B cell (primary cell): ENCODE data around the gene C1orf174. TPM values are rescaled to one million over a fixed set of nuclear protein-coding genes. Genes with fewer than 3 reads are reported as not detected.

ENCODE experiments used
- ATAC-seq: fragments of 200-7000 bp; cut with Tn5 transposase; one replicate; pipeline ENCODE4 v1.10.0; 2021; ENCODE audit warnings: low read depth, mild to moderate bottlenecking, moderate number of reproducible peaks, moderate library complexity
- CTCF ChIA-PET: fragments of 350-600 bp; sonication (Branson Sonifier 250); formaldehyde crosslinking; loops from one replicate; lab custom pipeline; 2021; ENCODE audit warnings: antibody characterized with exemption, inconsistent platforms; lab: Charles Lee
- POLR2A ChIA-PET: fragments of 350-600 bp; sonication (Branson Sonifier 250); formaldehyde crosslinking; loops from one replicate; lab custom pipeline; 2021; ENCODE audit warnings: antibody characterized with exemption; lab: Charles Lee
- DNase-seq: peaks from one replicate; pipeline ENCODE4 v3.0.0; 2013
- H2AFZ ChIP-seq: 2 replicates; pipeline ENCODE4 v1.6.1; 2012; ENCODE audit warnings: mild to moderate bottlenecking, low read depth, low read length; ENCODE audit not compliant: insufficient read depth, poor library complexity, severe bottlenecking
- H3K27ac ChIP-seq, 2 donors: 1 replicate in 1 of 2; 2 replicates in 1 of 2; pipeline ENCODE4 v1.5.1; 2012 to 2013; ENCODE audit warnings: low read length in 2 of 2, mild to moderate bottlenecking in 2 of 2, moderate library complexity in 1 of 2
- H3K27me3 ChIP-seq, 4 experiments: fragments of 200-600 bp in 1 of 4; sonication (generic) in 1 of 4; replicated peaks in 1 of 4; 1 replicate in 2 of 4; 2 replicates in 2 of 4; pipeline versions ENCODE4 v1.6.1 to v1.7.0; 2013 to 2016; ENCODE audit warnings: low read length in 3 of 4, mild to moderate bottlenecking in 2 of 4, mixed read lengths in 1 of 4, moderate library complexity in 1 of 4; ENCODE audit not compliant: insufficient read depth in 4 of 4, control insufficient read depth in 3 of 4; ENCODE audit errors: control extremely low read depth in 1 of 4
- H3K36me3 ChIP-seq, 2 experiments: replicated peaks in 1 of 2; 1 replicate in 1 of 2; 2 replicates in 1 of 2; pipeline versions ENCODE4 v1.6.1 to v1.7.1; 2013; ENCODE audit warnings: low read length in 1 of 2; ENCODE audit not compliant: insufficient read depth in 2 of 2, control insufficient read depth in 1 of 2; ENCODE audit errors: control extremely low read depth in 1 of 2, extremely low read depth in 1 of 2
- H3K4me1 ChIP-seq, 2 donors: fragments of 200-600 bp in 1 of 2; sonication (generic) in 1 of 2; 1 replicate in 1 of 2; 2 replicates in 1 of 2; pipeline versions ENCODE4 v1.5.1 to v1.6.1; 2013 to 2017; ENCODE audit warnings: low read length in 2 of 2; ENCODE audit not compliant: control insufficient read depth in 2 of 2, insufficient read depth in 2 of 2
- H3K4me2 ChIP-seq: replicated peaks from 2 replicates; pipeline ENCODE3; 2012; ENCODE audit warnings: mild to moderate bottlenecking, low read depth, low read length; ENCODE audit not compliant: poor library complexity, severe bottlenecking
- H3K4me3 ChIP-seq, 5 experiments: fragments of 200-600 bp in 1 of 5; sonication (generic) in 1 of 5; 1 replicate in 3 of 5; 2 replicates in 2 of 5; pipeline versions ENCODE4 v1.5.1 to v1.7.0; 2011 to 2016; ENCODE audit warnings: low read length in 4 of 5, mild to moderate bottlenecking in 4 of 5, low read depth in 2 of 5, control low read depth in 1 of 5, moderate library complexity in 1 of 5; ENCODE audit not compliant: insufficient read depth in 1 of 5; ENCODE audit errors: control extremely low read depth in 1 of 5, extremely low read depth in 1 of 5
- H3K79me2 ChIP-seq: fragments of 200-600 bp; sonication (generic); one replicate; pipeline ENCODE4 v1.6.0; 2016; ENCODE audit warnings: low read length; ENCODE audit not compliant: control insufficient read depth, insufficient read depth
- H3K9ac ChIP-seq: fragments of 200-600 bp; sonication (generic); 2 replicates; pipeline ENCODE4 v1.6.1; 2017; ENCODE audit warnings: mild to moderate bottlenecking, low read length, moderate library complexity
- H3K9me3 ChIP-seq, 3 donors: one replicate each; pipeline versions ENCODE4 v1.6.1 to v1.7.1; 2013; ENCODE audit warnings: low read length in 2 of 3; ENCODE audit not compliant: control insufficient read depth in 2 of 3, insufficient read depth in 1 of 3; ENCODE audit errors: control extremely low read depth in 1 of 3
- H4K20me1 ChIP-seq: 2 replicates; pipeline ENCODE4 v1.6.0; 2012; ENCODE audit warnings: mild to moderate bottlenecking, low read length; ENCODE audit not compliant: insufficient read depth, control insufficient read depth, poor library complexity, severe bottlenecking
- H3K27ac Mint-ChIP-seq: one replicate; pipeline ENCODE4 v1.8.0; 2021; ENCODE audit warnings: mixed read lengths
- H3K27me3 Mint-ChIP-seq: one replicate; pipeline ENCODE4 v1.8.0; 2021; ENCODE audit warnings: mixed read lengths
- H3K4me1 Mint-ChIP-seq: one replicate; pipeline ENCODE4 v1.8.0; 2021; ENCODE audit warnings: mixed read lengths
- H3K4me3 Mint-ChIP-seq: one replicate; pipeline ENCODE4 v1.8.0; 2021; ENCODE audit warnings: mixed read lengths
- H3K9me3 Mint-ChIP-seq: one replicate; pipeline ENCODE4 v1.8.0; 2022; ENCODE audit warnings: mixed read lengths; ENCODE audit not compliant: insufficient read depth
- EZH2 ChIP-seq: IDR thresholded peaks from 2 replicates; pipeline ENCODE4 v1.6.1; 2012; ENCODE audit warnings: borderline replicate concordance, low read depth, mild to moderate bottlenecking, moderate library complexity, low read length; ENCODE audit not compliant: insufficient read depth, poor library complexity, severe bottlenecking
- WGBS: methylation state at CpG from one replicate; pipeline ENCODE4 v1.1.5; 2013; ENCODE audit warnings: missing lambda C conversion rate; ENCODE audit not compliant: insufficient coverage; 5-methylcytosine and 5-hydroxymethylcytosine counted together
- intact Hi-C: fragments of 100-400 bp; cut with micrococcal nuclease; formaldehyde crosslinking; loops from one replicate; pipeline ENCODE4 v1.10.0; 2022
- polyA plus RNA-seq: library from polyadenylated mRNA; depleted of rRNA; stranded (reverse); fragments of >200 nt; gene quantifications from 2 replicates; pipeline ENCODE4 v1.2.3, GENCODE V29; 2012
- total RNA-seq, 2 donors: library from RNA; stranded (reverse); fragments of 120-200 nt in 1 of 2; gene quantifications; 1 replicate in 1 of 2; 2 replicates in 1 of 2; pipeline versions ENCODE4 v1.2.3 to v1.2.4, GENCODE V29; 2013 to 2022
- TF ChIP-seq, protein P1 (sequence below): fragments of 200-600 bp; IDR thresholded peaks from one replicate; pipeline ENCODE4 v1.8.0; 2022; ENCODE audit warnings: antibody characterized with exemption, mild to moderate bottlenecking

Gene C1orf174
- total and polyA plus RNA-seq, 2 donors (not counting 1 experiment from before 2014, with no cell fraction given): 33.2 to 49.8 TPM

DNA sequence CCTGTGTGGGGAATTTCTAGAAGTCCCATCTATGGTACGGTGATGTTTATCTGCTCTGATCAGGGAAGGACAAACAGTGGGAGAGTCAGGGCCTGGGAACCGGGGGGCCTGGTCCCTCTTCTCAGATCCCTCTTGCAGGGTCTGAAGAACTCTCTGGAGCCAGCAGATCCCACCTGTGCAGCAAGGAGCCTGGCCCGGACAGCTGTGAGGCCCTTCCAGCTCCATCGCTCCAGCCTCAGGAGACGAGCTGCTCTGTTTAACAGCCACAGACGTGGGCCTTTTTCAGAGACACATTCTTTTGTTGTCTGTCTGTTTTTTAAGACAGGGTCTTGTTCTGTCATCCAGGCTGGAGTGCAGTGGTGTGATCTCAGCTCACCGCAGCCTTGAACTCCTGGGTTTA is 14.5 kb downstream of the C1orf174 start:
- POLR2A ChIA-PET: no interaction called here
- ATAC-seq: no peak
- intact Hi-C loops: no loop called here
- Mint-ChIP-seq H3K4me3 (no peak overlapping the region), H3K27ac (no peak overlapping the region), H3K9me3 (no peaks in the 10 kb centered on the region), H3K4me1 (peaks cover 3% of the 10 kb centered on the region), H3K27me3 (no peaks in the 10 kb centered on the region)
- DNase-seq: no peak
- CTCF ChIA-PET: no interaction called here
- Histone ChIP-seq H3K27me3 (no peaks in the 10 kb centered on the region), H3K4me1 (peaks cover 0 to 11% of the 10 kb centered on the region in 2 donors), H3K4me2 (no peak overlapping the region), H4K20me1 (peaks cover 7% of the 10 kb centered on the region), H3K27ac (no peak overlapping the region), H3K79me2 (peaks cover 7% of the 10 kb centered on the region), H3K36me3 (peaks cover 19 to 59% of the 10 kb centered on the region in 2 experiments), H3K9me3 (no peaks in the 10 kb centered on the region), H3K4me3 (no peak overlapping the region), H2AFZ (no peak overlapping the region), H3K9ac (no peak overlapping the region)
- WGBS: 92% methylated on average over 6 of the region's 7 CpGs
- no peak for TF ChIP-seq EZH2
- TF ChIP-seq, protein P1, sequence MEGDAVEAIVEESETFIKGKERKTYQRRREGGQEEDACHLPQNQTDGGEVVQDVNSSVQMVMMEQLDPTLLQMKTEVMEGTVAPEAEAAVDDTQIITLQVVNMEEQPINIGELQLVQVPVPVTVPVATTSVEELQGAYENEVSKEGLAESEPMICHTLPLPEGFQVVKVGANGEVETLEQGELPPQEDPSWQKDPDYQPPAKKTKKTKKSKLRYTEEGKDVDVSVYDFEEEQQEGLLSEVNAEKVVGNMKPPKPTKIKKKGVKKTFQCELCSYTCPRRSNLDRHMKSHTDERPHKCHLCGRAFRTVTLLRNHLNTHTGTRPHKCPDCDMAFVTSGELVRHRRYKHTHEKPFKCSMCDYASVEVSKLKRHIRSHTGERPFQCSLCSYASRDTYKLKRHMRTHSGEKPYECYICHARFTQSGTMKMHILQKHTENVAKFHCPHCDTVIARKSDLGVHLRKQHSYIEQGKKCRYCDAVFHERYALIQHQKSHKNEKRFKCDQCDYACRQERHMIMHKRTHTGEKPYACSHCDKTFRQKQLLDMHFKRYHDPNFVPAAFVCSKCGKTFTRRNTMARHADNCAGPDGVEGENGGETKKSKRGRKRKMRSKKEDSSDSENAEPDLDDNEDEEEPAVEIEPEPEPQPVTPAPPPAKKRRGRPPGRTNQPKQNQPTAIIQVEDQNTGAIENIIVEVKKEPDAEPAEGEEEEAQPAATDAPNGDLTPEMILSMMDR: no peak

DNA sequence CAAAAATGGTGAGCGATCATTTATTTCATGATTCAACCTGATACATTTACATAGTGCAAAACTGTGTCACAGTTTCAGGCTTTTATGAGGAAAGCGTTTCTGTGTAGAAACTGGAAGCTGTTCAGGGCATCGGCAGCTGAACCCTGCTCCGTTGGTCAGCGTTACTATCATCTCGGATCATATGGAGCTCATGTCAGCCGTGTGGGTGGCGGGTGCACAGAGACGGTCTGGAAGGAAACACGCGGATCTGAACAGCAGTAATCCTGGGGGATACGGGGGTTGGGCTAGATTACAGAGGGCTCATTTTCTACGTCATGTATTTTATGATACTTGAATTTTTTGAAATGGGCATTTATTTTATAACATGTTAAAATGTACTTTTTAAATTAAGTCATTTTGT is 15.1 kb downstream of the C1orf174 start:
- Histone ChIP-seq H4K20me1 (peaks cover 1% of the 10 kb centered on the region), H3K9me3 (no peaks in the 10 kb centered on the region), H2AFZ (no peak overlapping the region), H3K36me3 (peaks cover 14 to 59% of the 10 kb centered on the region in 2 experiments), H3K4me3 (no peak overlapping the region), H3K79me2 (peaks cover under 1% of the 10 kb centered on the region), H3K9ac (no peak overlapping the region), H3K4me1 (peaks cover 0 to 8% of the 10 kb centered on the region in 2 donors), H3K4me2 (no peak overlapping the region), H3K27me3 (no peaks in the 10 kb centered on the region), H3K27ac (no peak overlapping the region)
- Mint-ChIP-seq H3K9me3 (no peaks in the 10 kb centered on the region), H3K4me1 (peaks cover 1% of the 10 kb centered on the region), H3K4me3 (no peak overlapping the region), H3K27me3 (no peaks in the 10 kb centered on the region), H3K27ac (no peak overlapping the region)
- intact Hi-C loops: no loop called here
- no peak for ATAC-seq
- POLR2A ChIA-PET: no interaction called here
- TF ChIP-seq, protein P1: no peak
- TF ChIP-seq EZH2: no peak
- over 99% methylated on average over 7 of the region's 13 CpGs for WGBS
- CTCF ChIA-PET: no interaction called here
- DNase-seq: no peak
